Measurements from ENCODE around the gene RUSC2. TPM values are rescaled to one million over a fixed set of nuclear protein-coding genes. Genes with fewer than 3 reads are reported as not detected.
"Not testable (repeated sequence)": the region's sequence is repeated elsewhere in the genome, so short reads cannot be mapped to it uniquely, and the experiment has no call there.

RUSC2 gene
- total RNA-seq, 2 experiments from 2014 or later = 1.6 to 1.8 TPM

DNA sequence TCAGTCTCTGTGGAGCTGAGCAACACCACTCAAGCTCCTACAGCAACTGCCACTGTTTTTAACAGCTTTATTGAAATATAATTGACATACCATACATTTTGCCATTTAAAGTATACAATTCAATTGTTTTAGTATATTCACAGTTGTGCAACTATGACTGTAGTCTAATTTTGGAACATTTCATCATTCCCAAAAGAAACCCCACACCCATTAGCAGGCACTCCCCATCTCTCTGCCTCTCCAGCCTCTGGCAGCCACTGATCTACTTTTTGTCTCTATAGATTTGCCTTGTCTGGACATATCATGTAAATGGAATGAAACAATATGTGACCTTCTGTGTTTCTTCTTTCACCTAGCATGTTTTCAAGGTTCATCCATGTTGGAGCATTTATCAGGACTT, 43.5 kb downstream of the RUSC2 start:
- H3K4me1 ChIP-seq (ENCODE audit: insufficient read depth, low read length) = no peaks in the 10 kb centered on the region
- Mint-ChIP-seq H3K36me3 (ENCODE audit: low read depth) (no peaks in the 10 kb centered on the region), H3K9me3 (no peaks in the 10 kb centered on the region), H3K27me3 (peaks cover 5% of the 10 kb centered on the region), H3K27ac (no peak overlapping the region), H3K4me3 (no peak overlapping the region), H3K4me1 (ENCODE audit: low read depth) (no peaks in the 10 kb centered on the region)
- H3K4me3 ChIP-seq (ENCODE audit: low read length) = no peak overlapping the region
- intact Hi-C loops (cut with DNase I, micrococcal nuclease) = no loop called here
- no peaks in the 10 kb centered on the region for H3K36me3 ChIP-seq (ENCODE audit: insufficient read depth, low read length)
- DNase-seq (no peak), ATAC-seq (ENCODE audit: poor library complexity) (no peak)
- TF ChIP-seq, protein P1, sequence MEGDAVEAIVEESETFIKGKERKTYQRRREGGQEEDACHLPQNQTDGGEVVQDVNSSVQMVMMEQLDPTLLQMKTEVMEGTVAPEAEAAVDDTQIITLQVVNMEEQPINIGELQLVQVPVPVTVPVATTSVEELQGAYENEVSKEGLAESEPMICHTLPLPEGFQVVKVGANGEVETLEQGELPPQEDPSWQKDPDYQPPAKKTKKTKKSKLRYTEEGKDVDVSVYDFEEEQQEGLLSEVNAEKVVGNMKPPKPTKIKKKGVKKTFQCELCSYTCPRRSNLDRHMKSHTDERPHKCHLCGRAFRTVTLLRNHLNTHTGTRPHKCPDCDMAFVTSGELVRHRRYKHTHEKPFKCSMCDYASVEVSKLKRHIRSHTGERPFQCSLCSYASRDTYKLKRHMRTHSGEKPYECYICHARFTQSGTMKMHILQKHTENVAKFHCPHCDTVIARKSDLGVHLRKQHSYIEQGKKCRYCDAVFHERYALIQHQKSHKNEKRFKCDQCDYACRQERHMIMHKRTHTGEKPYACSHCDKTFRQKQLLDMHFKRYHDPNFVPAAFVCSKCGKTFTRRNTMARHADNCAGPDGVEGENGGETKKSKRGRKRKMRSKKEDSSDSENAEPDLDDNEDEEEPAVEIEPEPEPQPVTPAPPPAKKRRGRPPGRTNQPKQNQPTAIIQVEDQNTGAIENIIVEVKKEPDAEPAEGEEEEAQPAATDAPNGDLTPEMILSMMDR (IDR thresholded peaks at IDR 0.05) = no peak
- CTCF ChIA-PET = no interaction called here
- H3K27ac ChIP-seq (ENCODE audit: low read depth in 1 of 2, low read length in 2 of 2) = no peak overlapping the region
- no peaks in the 10 kb centered on the region for H3K9me3 ChIP-seq (ENCODE audit: control insufficient read depth in 1 of 2, insufficient read depth in 1 of 2, low read length in 2 of 2)
- POLR2A ChIA-PET = no interaction called here
- no peaks in the 10 kb centered on the region for H3K27me3 ChIP-seq (ENCODE audit: control insufficient read depth in 1 of 2, insufficient read depth in 2 of 2, low read length in 2 of 2)

DNA sequence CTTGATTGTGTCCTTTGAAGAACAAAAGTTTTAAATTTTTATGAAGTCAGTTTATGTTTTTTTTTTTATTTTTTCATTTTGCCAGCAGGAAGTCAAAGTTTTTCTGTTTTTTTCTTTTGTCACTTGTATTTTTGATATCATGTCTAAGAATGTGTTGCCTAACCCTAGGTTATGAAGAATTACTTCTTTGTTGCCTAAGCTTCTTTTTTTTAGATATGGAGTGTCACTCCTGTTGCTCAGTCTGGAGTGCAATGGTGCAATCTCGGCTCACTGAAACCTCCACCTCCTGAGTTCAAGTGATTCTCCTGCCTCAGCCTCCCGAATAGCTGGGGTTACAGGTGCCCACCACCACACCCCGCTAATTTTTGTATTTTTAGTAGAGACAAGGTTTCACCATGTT, 45.0 kb downstream of the RUSC2 start:
- intact Hi-C loops (cut with DNase I, micrococcal nuclease) = not testable (repeated sequence)

DNA sequence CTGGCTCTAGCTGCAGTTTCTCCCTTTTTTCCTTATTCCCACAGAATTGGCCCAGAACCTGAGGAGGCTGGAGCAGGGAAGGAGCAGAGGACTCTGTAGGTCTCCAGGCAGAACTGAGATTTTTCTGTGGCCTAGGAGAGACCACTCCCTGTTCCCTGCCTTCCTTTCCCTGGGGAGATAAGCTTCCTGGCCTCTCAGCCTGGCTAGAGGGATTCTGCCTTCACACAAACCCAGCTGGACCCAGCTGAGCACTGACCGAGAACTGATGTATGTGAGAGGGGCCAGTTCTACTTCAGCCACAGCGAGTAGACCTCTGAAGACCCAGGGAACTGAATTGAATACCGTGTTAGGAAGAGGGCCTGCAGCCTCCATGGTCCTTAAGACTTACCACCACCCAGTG, 48.0 kb downstream of the RUSC2 start:
- Mint-ChIP-seq H3K27ac (no peak overlapping the region), H3K9me3 (no peaks in the 10 kb centered on the region), H3K27me3 (peaks cover 12% of the 10 kb centered on the region), H3K4me1 (ENCODE audit: low read depth) (no peaks in the 10 kb centered on the region), H3K4me3 (no peak overlapping the region), H3K36me3 (ENCODE audit: low read depth) (no peaks in the 10 kb centered on the region)
- DNase-seq = no peak
- Histone ChIP-seq H3K27ac (ENCODE audit: low read depth in 1 of 2, low read length in 2 of 2) (no peak overlapping the region), H3K9me3 (ENCODE audit: control insufficient read depth in 1 of 2, insufficient read depth in 1 of 2, low read length in 2 of 2) (no peaks in the 10 kb centered on the region), H3K36me3 (ENCODE audit: insufficient read depth, low read length) (no peaks in the 10 kb centered on the region), H3K4me3 (ENCODE audit: low read length) (no peak overlapping the region), H3K4me1 (ENCODE audit: insufficient read depth, low read length) (no peaks in the 10 kb centered on the region), H3K27me3 (ENCODE audit: control insufficient read depth in 1 of 2, insufficient read depth in 2 of 2, low read length in 2 of 2) (peaks cover 0 to 8% of the 10 kb centered on the region in 2 experiments)
- TF ChIP-seq, protein P1 (IDR thresholded peaks at IDR 0.05) = no peak
- ChIA-PET CTCF (no interaction called here), POLR2A (no interaction called here)
- intact Hi-C loops (cut with DNase I, micrococcal nuclease) = no loop called here
- no peak for ATAC-seq (ENCODE audit: poor library complexity)

More for the DNA sequence above, 45.0 kb downstream of the RUSC2 start:
- ATAC-seq (ENCODE audit: poor library complexity); DNase-seq; H3K36me3 ChIP-seq (ENCODE audit: insufficient read depth, low read length); H3K4me3 ChIP-seq (ENCODE audit: low read length); H3K4me3 Mint-ChIP-seq; H3K9me3 Mint-ChIP-seq; H3K27me3 ChIP-seq (ENCODE audit: control insufficient read depth in 1 of 2, insufficient read depth in 2 of 2, low read length in 2 of 2); POLR2A ChIA-PET; H3K27ac ChIP-seq (ENCODE audit: low read depth in 1 of 2, low read length in 2 of 2); CTCF ChIA-PET; H3K36me3 Mint-ChIP-seq (ENCODE audit: low read depth); H3K4me1 Mint-ChIP-seq (ENCODE audit: low read depth); H3K9me3 ChIP-seq (ENCODE audit: control insufficient read depth in 1 of 2, insufficient read depth in 1 of 2, low read length in 2 of 2); H3K4me1 ChIP-seq (ENCODE audit: insufficient read depth, low read length); H3K27ac Mint-ChIP-seq: not testable (repeated sequence)
- peaks cover 12% of the 10 kb centered on the region for H3K27me3 Mint-ChIP-seq

Measured in CD4-positive, alpha-beta T cell (primary cell).